Activated CD4-positive, alpha-beta T cell treated with anti-CD3 and anti-CD28 coated beads, Interleukin-2, Interleukin-4, amounts not matched to agents 100 ng/mL and 50 ng/mL, durations not matched to agents 16 hours and 8 hours (primary cell): Measurements from ENCODE around the gene TFG.
A peak's percentile ranks its signal among the peaks of the same experiment; 100 is the strongest.
"Not testable (repeated sequence)": the region's sequence is repeated elsewhere in the genome, so short reads cannot be mapped to it uniquely, and the experiment has no call there.

ENCODE experiments used
- DNase-seq: peaks from one replicate; pipeline ENCODE4 v3.0.0-alpha.2; 2020; ENCODE audit warnings: low spot score

The TFG gene

DNA sequence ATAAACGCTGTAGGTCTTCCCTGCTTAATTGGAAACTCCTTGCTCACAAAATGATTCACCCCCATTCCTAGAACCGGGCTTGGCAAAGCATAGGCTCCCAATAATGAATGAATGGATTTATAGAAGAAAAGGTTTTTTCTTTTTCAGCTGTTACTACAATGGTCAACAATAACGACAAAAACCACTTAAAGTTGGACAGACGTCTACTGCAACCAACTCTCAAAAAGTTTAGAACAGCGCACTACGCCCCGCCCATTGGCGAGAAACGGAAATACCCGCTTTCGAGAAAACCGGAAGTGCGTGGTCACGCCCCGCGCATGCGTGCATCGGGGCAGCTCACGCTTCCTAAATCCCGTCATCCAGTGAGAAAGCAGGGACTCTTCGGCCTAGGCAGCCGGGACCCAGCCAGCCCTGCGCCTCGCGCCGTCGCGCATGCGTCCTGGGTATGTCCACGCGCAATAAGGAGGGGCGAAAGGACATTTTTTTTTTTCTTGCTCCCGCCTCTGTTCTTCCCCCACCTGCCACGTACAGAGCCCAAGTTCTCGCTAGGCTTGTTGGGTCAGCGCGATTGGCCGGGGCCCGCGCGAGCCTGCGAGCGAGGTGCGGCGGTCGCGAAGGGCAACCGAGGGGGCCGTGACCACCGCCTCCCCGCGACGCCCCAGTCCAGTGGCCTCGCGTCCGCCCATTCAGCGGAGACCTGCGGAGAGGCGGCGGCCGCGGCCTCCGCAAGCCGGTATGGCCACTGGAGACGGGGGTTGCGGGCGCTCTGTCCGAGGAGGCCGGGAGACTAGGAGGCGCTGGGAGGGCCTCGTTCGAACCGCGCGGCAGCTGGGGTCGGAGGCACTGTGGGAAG is at the start of gene TFG:
Gene TFG (plus strand): TSS at position 506 of the 853 bp plus-strand sequence. CDS start 4,192 bp downstream, outside the sequence.
- peak; percentile 98 for DNase-seq

DNA sequence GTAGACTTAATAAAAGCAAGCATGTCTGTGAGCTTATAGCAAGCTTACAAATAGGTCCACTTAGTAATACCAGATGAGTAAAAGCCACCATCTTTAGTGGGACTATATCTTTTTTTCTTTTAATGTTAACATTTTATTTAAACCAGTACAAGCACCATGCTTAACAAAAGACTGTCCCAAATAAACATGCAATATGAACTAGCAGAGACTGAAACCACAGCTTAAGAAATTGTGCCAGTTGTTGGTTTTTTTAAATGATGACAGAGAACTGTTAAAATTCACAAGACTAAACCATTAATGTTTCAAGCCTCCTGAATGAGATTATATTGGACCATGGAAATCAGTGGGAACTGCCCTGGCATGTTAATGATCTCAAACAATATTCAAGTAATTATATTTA is 48.0 kb upstream of the TFG start:
- DNase-seq, result not testable (repeated sequence)

DNA sequence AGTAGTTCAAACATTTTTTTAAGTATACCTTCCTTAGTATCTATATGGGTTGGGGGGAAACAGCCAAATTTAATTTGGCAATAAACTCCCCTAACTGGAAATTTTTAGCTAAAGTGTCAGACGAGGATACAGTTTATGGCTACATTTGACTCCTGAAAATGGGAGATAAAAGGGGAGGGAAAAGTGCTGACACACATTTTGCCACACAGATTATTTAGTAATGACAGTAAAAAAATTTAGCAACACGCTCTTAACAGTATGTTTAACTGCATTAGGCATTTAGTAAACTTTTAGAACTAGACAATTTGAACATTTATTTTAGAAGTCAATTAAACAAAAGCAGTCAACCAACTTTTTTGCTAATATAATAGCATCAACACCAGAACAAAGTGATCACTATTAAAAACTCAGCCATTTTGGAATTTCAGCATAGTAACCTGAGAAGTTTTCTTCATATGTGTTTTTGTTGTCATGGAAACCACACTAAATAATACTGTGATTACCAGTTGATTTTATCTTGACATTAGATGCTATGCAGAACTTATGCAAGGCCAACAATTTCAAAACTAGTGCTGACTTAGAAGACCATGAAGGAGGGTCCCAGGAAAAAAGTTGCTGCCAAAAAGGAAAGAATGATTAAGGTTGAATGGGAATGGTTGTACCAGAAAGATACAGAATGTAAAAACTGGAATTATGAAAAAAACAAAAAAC is 47.0 kb upstream of the TFG start:
- no peak for DNase-seq

DNA sequence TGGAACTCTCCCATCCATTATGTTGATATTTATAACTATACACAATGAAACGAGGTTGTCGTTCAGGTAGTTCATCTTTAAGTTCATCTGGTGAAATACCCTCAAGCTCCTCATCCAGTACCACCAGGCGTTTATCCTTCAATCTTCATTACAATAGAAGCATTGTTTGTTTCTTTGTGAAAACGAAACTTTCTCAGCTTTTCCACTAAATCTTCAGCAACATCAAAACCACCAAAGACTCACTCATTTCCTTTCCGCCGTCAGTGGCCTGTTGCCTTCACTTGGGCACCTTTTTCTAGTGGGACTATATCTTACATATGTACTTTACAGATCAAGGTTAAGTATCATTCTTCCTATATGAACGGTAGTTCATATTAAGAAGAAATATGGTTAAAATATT is 44.1 kb upstream of the TFG start:
- peak; percentile 70 for DNase-seq

DNA sequence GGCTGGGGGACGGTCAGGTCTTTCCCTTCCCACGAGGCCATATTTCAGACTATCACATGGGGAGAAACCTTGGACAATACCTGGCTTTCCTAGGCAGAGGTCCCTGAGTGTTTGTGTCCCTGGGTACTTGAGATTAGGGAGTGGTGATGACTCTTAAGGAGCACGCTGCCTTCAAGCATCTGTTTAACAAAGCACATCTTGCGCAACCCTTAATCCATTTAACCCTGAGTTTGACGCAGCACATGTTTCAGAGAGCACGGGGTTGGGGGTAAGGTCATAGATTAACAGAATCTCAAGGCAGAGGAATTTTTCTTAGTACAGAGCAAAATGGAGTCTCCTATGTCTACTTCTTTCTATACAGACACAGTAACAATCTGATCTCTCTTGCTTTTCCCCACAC is 42.6 kb upstream of the TFG start:
- not testable (repeated sequence) for DNase-seq

DNA sequence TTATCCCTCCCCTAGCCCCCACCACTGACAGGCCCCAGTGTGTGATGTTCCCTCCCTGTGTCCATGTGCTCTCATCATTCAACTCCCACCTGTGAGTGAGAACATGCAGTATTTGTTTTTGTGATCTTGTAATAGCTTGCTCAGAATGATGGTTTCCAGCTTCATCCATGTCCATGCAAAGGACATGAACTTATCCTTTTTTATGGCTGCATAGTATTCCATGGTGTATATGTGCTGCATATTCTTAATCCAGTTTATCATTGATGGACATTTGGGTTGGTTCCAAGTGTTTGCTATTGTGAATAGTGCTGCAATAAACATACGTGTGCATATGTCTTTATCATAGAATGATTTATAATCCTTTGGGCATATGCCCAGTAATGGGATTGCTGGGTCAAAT is 42.0 kb upstream of the TFG start:
- DNase-seq, result not testable (repeated sequence)

DNA sequence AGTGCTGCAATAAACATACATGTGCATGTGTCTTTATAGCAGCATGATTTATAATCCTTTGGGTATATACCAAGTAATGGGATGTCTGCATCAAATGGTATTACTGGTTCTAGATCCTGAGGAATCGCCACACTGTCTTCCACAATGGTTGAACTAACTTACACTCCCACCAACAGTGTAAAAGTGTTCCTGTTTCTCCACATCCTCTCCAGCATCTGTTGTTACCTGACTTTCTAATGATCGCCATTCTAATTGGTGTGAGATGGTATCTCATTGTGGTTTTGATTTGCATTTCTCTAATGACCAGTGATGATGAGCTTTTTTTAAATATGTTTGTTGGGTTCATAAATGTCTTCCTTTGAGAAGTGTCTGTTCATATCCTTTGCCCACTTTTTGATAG is 38.3 kb upstream of the TFG start:
- DNase-seq, result not testable (repeated sequence)

DNA sequence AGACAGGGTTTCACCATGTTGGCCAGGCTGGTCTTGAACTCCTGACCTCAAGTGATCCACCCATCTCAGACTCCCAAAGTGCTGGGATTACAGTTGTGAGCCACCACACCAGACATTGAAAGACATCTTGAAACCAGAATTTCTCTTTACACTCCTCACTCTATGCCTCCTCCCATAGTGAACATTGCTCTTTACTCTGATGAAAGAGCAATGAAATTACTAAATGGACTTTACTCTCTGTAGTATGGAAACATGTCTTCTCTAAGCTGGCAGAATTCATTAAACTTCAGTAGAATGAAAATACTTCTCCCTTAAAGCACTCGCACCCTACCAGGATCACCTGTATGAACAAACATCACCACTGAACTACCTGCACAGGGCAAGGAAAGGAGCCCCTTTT is 27.8 kb upstream of the TFG start:
- no peak for DNase-seq

DNA sequence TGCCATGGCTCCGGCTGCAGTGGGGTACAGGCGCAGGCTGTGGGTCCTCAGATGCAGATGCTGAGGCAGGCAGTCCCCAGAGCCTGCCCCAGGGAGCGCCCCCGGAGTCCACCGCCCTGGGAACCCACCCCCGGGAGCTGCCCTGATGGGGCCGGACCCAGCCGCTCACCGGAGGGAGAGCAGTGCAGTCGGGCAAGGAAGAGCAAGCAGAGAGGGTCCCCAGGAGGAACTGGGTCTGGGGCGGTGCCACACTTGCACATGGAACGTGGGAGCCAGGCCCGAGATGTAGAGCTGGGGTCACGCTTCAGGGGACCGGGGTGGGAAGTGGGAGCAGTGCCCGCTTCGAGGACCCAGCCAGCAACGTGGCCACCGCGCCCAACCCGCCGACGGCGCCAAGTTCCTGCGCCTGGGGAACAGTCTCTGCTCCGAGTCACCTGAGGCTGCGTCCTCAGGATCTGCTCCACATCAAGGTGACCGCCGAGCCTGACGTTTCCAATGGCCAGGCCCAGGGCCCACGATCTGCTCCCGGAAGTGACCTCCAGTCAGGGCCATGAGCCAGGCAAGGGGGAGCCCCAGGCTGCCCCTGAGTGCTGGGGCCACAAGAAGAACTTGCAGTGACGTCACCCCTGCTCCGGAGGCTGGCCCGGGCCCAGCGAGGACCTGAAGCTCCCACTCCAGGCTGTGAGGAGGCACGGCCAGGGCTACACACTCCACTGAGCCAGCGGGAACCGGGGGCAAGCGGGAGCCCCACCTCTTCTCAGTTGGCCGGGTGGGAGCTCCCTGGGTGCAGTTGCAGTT is 27.0 kb upstream of the TFG start:
- DNase-seq, result no peak

DNA sequence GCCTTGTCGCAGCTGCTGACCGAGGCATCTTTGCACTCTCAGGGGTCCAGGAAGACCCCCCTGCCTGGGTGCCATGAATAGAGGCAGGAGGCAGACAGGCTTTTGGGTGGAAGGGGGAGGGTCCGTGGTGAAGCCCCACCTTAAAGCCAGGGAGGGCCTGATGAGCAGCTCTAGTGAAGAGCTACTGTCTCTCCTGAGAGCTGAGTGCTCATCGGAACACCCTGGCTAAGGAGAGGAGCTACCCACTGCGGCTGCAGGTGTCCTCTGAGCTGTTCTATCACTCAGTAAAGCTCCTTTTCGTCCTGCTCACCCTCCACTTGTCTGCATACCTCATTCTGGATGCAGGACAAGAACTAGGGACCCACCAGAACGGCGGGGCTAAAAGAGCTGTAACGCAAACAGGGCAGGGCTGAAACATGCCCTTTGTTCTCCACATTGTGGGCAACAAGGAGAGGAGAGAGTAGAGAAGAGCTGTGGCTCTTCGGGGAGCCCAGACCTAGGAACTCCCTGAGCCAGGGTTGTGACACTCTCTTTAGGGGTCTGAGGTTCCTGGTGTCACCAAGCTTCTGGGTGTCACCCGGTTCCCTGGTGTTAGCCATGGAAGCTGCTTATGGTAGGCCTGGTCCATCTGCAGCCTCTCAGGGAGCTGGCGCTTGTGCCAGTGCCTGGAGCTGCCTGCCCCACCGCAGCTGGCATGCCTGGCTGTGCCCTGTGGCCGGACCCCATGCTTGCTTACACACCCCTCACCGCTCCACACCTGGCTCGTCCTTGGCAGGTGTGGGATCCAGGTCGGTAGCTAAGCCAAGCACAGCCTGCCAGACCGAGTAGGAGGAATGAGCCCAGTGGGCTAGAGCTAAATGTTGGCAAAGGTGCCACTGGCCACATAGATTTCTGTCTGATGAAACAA is 26.2 kb upstream of the TFG start:
- DNase-seq, result no peak

DNA sequence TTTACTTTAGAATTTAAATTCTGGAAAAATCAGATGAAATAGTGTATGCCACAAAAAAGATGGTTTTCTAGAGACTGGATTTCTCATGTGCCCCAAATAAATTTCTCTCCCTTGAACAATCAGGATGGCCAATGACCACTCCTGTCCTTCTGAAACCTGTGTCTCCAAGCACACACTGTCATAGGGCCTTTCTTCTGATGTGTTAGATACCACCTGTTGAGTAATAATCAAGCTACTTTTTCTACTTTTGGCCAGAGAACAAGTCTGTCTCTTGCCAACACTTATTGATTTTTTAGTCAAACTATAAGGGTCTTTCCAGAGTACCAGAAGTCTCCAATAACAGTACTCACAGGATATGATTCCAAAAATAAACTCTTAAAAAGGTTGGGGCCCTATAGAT is 16.1 kb upstream of the TFG start:
- DNase-seq, result no peak

DNA sequence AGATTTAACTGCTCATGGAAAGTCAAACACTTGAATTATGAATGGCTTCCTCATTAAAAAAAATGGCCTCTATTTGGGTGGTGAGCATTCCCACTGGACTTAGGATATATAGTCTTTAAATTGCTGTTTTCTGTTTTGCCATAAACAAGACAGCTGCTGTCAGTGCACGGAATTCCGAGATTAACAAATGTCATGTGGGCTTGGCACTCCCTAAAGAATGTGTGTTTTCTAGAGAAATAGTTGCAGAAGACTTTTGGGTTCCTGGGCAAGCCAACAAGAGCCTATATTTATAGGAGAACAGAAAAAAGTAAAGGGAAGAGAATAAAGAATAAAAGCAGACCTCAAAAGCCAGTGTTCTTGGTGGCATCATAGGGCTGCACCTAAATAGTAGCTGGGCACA is 13.6 kb upstream of the TFG start:
- DNase-seq, result no peak

DNA sequence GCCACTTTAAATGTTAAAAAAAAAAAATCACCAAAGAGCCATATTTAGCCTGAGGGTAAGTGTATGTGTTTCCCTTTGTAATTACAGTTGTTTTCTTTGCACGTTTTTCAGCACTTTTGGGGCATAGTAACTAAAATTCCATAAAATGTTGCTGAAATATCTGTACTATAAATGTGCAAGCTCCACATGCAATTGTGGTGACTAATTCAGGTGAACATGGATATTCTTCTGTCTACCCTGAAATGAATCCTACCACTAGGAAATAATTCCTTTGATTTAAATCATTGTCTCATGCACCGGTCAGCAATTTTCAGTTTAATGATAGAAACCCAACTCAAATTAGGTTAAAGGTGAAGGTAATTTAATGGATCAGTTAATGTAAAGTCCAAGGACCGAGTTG is 13.1 kb upstream of the TFG start:
- no peak for DNase-seq

DNA sequence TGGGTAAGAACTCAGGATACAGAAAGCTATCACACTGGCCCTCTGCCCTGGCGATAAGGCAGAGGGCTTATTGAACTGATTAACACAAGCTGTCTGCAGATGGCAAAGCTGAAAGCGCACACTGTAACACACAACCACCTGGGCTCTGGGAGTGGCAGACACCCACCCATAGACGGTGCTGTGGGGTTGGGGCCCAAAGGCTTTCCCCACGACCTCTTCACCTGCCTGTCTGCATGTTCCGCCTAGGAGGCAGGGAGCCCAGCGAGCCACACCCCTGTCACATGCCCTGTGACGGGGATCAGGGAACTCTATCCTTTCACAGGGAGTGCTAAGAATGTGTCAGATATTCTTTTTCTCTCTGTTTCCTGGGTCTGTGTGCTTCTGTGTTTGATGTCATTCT is 12.1 kb upstream of the TFG start:
- no peak for DNase-seq

DNA sequence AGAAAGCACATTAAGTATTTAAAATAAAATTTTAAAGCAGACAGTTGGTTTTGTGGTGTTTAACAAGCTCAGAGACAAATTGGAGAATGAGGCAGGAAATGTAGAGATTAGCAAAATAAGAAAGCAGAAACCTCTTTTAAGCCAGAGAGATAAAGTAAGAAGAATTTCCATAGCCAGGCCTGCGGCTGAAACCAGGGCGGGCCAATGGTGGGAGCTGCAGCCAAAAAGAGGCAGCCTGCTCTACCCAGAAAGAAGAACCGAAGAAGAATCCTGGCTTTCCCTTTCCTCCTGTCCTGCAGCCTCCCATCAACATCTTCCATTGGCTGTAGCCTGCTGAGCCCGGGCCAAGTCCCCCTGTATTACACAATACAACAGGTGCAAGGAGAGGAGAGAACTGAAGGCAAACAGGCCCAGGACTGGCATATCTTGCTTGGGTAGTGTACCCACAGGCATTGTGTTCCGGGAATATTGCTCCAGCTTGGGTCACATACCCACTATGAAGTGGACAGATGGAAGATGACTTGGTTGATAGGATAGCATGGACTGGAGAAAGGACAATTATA is 11.5 kb upstream of the TFG start:
- DNase-seq, result no peak

DNA sequence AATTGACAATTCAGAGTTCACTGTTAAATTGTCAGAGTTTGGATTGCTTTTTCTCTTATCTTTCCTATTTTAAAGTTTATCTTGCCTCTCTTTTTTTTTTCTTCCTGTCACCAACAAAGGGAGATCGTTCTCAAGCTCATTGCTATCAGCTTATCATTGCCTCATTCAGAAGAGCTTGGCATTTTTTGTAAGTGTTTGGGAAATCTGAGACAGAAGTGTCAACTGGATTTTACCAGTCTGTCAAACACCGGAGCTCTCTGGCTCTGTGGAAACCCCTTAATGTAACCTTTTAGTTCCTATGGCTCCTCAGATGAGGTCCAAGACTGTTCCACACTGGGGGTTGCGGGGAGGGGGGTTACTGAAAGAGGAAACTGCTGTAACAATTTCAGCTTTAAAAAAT is 10.6 kb upstream of the TFG start:
- DNase-seq, result no peak

DNA sequence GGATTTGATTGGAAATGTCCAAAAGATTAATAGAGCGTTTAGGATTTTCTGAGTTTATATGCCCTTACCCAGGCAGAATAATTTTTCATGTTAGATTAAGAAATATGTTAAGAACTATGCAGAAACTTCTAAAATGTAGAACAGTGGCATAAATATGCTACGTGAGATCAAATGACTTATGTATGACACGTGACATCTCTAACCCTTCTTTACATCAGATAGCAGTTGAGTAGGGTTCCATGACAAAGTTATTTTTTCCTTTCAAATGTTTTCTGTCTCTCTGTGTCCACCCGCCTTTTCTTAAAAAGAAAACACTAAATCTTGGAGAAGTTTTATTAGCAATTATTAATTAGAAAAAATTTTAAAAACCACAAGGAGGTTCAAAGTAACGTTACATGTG is 8.6 kb upstream of the TFG start:
- DNase-seq, result no peak

DNA sequence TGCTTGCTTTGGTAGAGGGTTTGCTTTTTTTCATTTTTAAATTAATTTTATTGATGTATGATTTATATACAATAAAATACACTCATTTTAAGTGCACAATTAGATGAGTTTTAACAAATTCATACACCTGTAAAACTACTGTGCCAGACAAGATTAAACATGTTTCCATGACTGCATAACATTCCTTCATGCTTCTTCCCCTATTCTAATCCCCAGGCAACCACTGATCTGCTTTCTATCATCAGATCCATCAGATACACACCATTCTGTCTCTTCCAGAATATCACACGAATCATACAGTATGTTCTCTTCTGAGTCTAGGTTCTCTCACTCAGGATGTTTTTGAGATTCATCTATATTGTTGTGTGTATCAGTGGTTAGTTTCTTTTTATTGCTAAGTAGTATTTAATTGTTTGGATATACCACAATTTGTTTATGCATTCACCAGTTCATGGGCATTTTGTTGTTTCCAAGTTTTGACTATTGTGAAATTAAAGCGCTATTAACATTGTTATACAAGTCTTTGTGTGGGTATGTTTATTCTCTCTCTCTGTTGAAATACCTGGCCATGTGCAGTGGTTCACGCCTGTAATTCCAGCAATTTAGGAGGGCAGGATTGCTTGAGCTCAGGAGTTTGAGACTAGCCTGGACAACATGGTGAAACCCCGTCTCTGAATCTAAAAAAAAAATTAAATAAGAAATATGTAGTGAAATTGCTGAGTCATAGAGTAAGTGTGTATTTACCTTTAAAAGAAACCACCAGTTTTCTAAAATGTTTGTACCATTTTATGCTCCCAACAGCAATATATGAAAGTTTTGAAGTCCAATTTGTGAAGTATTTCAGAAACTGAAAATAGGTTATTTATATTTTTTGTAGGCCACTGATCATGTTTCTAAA is 7.0 kb upstream of the TFG start:
- no peak for DNase-seq

DNA sequence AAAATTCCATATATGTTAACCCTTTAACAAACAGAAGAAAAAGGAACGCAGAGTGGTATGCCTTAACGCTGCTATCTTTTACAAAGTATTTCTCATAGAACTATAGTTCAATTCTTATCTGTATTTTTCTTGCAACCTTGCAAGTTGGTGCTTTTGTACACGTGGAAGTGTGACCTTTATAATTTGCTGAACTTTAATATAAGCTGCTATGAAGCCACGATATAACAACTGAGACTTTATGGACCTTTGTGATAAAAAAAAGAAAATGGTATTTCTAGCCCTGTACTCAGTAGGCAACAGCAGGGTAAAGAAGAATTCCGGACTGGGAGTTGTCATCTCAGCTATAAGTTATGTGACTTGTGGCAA is 6.3 kb upstream of the TFG start:
- no peak for DNase-seq

DNA sequence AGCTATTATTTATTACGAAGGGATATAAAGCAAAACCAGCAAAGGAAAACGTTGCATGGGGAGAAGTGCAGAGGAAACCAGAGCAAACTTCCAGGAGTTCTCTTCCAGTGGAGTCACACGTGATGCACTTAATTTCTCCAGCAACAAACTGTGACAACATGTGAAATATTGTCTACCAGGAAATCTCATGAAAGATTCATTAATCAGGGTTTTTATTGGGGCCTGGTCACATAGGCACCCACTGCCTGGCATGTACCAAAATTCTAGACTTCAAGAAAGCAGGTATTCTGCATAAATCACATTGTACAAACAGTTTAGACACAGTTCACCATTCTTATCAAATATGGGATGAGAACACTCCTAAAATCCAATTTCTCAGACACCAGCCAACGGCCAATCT is 5.4 kb upstream of the TFG start:
- DNase-seq, result no peak
